ENCODE results near the gene PACSIN2. TPM values are rescaled to one million over a fixed set of nuclear protein-coding genes. Genes with fewer than 3 reads are reported as not detected.

The PACSIN2 gene
- total RNA-seq, 1 donor from 2014 or later, result 87.8 TPM

DNA sequence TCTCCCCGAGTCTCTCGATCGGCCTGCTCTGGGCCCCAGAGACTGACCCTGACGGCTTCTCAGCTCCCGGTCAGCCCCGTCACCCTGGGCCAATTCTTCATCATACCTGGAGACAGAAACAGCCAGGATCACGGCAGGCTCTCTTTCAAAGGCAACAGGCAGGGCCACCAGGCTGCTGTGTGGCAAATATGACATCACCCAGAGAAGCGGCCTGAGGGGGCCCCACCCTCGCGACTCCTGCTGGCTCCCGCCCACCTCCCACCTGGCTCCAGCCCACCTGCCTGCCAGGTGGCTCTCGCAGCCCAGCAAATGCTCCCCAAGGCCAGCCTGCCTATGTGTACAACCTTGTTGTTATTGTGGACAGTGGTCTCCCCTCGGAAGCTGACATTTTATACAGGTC is 24.9 kb upstream of the PACSIN2 start:
- H3K27ac Mint-ChIP-seq (ENCODE audit: unreplicated experiment), result no peak overlapping the region

DNA sequence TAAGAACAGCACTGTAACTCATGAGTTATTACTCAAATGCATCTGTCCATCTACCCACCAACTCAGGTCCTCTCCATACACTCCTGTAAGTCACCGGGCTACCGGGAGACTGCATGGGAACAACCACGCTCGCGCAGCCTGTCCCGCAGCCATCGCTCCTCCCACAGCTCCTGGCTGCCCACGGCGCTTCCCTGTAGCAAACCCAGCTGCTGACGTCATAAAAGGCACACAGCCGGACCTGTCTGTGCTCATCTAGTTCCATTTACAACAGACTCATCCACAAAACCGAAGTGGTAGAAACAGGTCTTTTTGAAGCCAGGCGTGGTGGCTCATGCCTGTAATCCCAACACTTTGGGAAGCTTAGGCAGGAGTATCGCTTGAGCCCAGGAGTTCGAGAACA is 23.4 kb upstream of the PACSIN2 start:
- H3K27me3 Mint-ChIP-seq (ENCODE audit: low read depth, unreplicated experiment), result peaks cover 3% of the 10 kb centered on the region
- DNase-seq (ENCODE audit: low read depth), result no peak

More for the DNA sequence above, 24.9 kb upstream of the PACSIN2 start:
- no peak for FAIRE-seq
- no peaks in the 10 kb centered on the region for H3K27me3 ChIP-seq (ENCODE audit: insufficient read depth, low read length)
- no peak overlapping the region for H3K27ac ChIP-seq (ENCODE audit: low read depth, low read length)
- H3K9me3 Mint-ChIP-seq (ENCODE audit: unreplicated experiment), result no peaks in the 10 kb centered on the region
- no peaks in the 10 kb centered on the region for H3K79me2 ChIP-seq (ENCODE audit: insufficient read depth, low read length)
- H3K9ac ChIP-seq (ENCODE audit: low read length), result no peak overlapping the region
- TF ChIP-seq, protein P1, sequence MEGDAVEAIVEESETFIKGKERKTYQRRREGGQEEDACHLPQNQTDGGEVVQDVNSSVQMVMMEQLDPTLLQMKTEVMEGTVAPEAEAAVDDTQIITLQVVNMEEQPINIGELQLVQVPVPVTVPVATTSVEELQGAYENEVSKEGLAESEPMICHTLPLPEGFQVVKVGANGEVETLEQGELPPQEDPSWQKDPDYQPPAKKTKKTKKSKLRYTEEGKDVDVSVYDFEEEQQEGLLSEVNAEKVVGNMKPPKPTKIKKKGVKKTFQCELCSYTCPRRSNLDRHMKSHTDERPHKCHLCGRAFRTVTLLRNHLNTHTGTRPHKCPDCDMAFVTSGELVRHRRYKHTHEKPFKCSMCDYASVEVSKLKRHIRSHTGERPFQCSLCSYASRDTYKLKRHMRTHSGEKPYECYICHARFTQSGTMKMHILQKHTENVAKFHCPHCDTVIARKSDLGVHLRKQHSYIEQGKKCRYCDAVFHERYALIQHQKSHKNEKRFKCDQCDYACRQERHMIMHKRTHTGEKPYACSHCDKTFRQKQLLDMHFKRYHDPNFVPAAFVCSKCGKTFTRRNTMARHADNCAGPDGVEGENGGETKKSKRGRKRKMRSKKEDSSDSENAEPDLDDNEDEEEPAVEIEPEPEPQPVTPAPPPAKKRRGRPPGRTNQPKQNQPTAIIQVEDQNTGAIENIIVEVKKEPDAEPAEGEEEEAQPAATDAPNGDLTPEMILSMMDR (IDR thresholded peaks at IDR 0.05; ENCODE audit: insufficient read depth, low read depth, low read length), result no peak
- no peak for TF ChIP-seq EZH2 (IDR thresholded peaks at IDR 0.05; ENCODE audit: insufficient read depth, low read length)
- H3K9me3 ChIP-seq (ENCODE audit: insufficient read depth, low read depth, low read length), result no peaks in the 10 kb centered on the region
- H3K4me3 Mint-ChIP-seq (ENCODE audit: unreplicated experiment), result no peak overlapping the region
- peaks cover 17% of the 10 kb centered on the region for H3K4me1 ChIP-seq (ENCODE audit: insufficient read depth, low read length)
- no peaks in the 10 kb centered on the region for H3K36me3 ChIP-seq (ENCODE audit: insufficient read depth, low read length)
- H2AFZ ChIP-seq (ENCODE audit: low read depth, low read length), result no peak overlapping the region
- H4K20me1 ChIP-seq (ENCODE audit: insufficient read depth, low read length), result no peaks in the 10 kb centered on the region
- H3K36me3 Mint-ChIP-seq (ENCODE audit: low read depth, unreplicated experiment), result peaks cover 6% of the 10 kb centered on the region
- H3K4me3 ChIP-seq (ENCODE audit: insufficient read depth, low read depth, low read length), result no peak overlapping the region
- no peaks in the 10 kb centered on the region for H3K4me1 Mint-ChIP-seq (ENCODE audit: low read depth, unreplicated experiment)
- no peak for DNase-seq (ENCODE audit: low read depth)
- H3K27me3 Mint-ChIP-seq (ENCODE audit: low read depth, unreplicated experiment), result peaks cover 6% of the 10 kb centered on the region
- no peak overlapping the region for H3K4me2 ChIP-seq (ENCODE audit: low read length)

DNA sequence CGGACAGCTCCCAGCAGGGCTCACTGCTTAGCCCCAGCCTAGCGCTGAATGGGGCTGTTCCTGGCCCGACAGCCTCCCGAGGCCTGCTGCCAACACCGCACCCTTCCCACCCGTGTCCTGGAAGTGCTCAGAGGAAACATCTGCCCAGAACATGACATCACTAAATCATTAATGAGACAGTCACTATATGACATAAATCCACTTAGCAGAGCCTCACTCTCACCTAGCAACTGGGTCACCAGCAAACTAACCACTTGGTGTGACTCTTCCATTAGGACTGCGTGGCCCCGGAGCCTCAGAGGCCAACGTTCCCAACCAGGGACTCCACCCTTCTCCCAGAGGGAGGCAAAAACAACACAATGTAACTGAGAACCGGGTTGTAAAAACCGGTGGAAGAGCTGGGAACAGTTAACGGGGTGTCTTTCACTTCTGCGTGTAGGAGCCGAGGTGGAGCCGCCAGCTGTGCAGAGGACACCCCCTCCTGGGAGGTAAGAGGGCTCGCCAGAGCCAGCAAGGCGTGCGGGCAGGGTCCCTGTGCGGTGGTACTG is 21.4 kb upstream of the PACSIN2 start:
- H3K4me1 ChIP-seq (ENCODE audit: insufficient read depth, low read length), result peaks cover 8% of the 10 kb centered on the region
- no peak for TF ChIP-seq EZH2 (IDR thresholded peaks at IDR 0.05; ENCODE audit: insufficient read depth, low read length)
- TF ChIP-seq, protein P1 (IDR thresholded peaks at IDR 0.05; ENCODE audit: insufficient read depth, low read depth, low read length), result no peak
- H3K27ac ChIP-seq (ENCODE audit: low read depth, low read length), result no peak overlapping the region
- no peaks in the 10 kb centered on the region for H3K27me3 Mint-ChIP-seq (ENCODE audit: low read depth, unreplicated experiment)
- H3K36me3 Mint-ChIP-seq (ENCODE audit: low read depth, unreplicated experiment), result peaks cover 8% of the 10 kb centered on the region
- no peak overlapping the region for H3K4me3 Mint-ChIP-seq (ENCODE audit: unreplicated experiment)
- H3K9me3 Mint-ChIP-seq (ENCODE audit: unreplicated experiment), result no peaks in the 10 kb centered on the region
- no peak overlapping the region for H2AFZ ChIP-seq (ENCODE audit: low read depth, low read length)
- H3K36me3 ChIP-seq (ENCODE audit: insufficient read depth, low read length), result no peaks in the 10 kb centered on the region
- DNase-seq (ENCODE audit: low read depth) (peak; percentile 70), FAIRE-seq (no peak)
- no peak overlapping the region for H3K27ac Mint-ChIP-seq (ENCODE audit: unreplicated experiment)
- H3K9me3 ChIP-seq (ENCODE audit: insufficient read depth, low read depth, low read length), result no peaks in the 10 kb centered on the region
- peak overlapping the region; percentile 18 for H3K9ac ChIP-seq (ENCODE audit: low read length)
- peaks cover 2% of the 10 kb centered on the region for H3K4me1 Mint-ChIP-seq (ENCODE audit: low read depth, unreplicated experiment)
- peak overlapping the region; percentile 52 for H3K4me2 ChIP-seq (ENCODE audit: low read length)
- H3K79me2 ChIP-seq (ENCODE audit: insufficient read depth, low read length), result no peaks in the 10 kb centered on the region
- H3K4me3 ChIP-seq (ENCODE audit: insufficient read depth, low read depth, low read length), result no peak overlapping the region
- no peaks in the 10 kb centered on the region for H3K27me3 ChIP-seq (ENCODE audit: insufficient read depth, low read length)
- no peaks in the 10 kb centered on the region for H4K20me1 ChIP-seq (ENCODE audit: insufficient read depth, low read length)

More for the DNA sequence above, 23.4 kb upstream of the PACSIN2 start:
- H3K9me3 ChIP-seq (ENCODE audit: insufficient read depth, low read depth, low read length), result no peaks in the 10 kb centered on the region
- Mint-ChIP-seq H3K27ac (ENCODE audit: unreplicated experiment) (no peak overlapping the region), H3K4me3 (ENCODE audit: unreplicated experiment) (no peak overlapping the region), H3K4me1 (ENCODE audit: low read depth, unreplicated experiment) (peaks cover 2% of the 10 kb centered on the region), H3K36me3 (ENCODE audit: low read depth, unreplicated experiment) (peaks cover 8% of the 10 kb centered on the region), H3K9me3 (ENCODE audit: unreplicated experiment) (no peaks in the 10 kb centered on the region)
- FAIRE-seq, result no peak
- no peak overlapping the region for H3K4me2 ChIP-seq (ENCODE audit: low read length)
- no peaks in the 10 kb centered on the region for H4K20me1 ChIP-seq (ENCODE audit: insufficient read depth, low read length)
- peaks cover 17% of the 10 kb centered on the region for H3K4me1 ChIP-seq (ENCODE audit: insufficient read depth, low read length)
- H3K4me3 ChIP-seq (ENCODE audit: insufficient read depth, low read depth, low read length), result no peak overlapping the region
- H3K9ac ChIP-seq (ENCODE audit: low read length), result no peak overlapping the region
- no peaks in the 10 kb centered on the region for H3K79me2 ChIP-seq (ENCODE audit: insufficient read depth, low read length)
- no peak overlapping the region for H2AFZ ChIP-seq (ENCODE audit: low read depth, low read length)
- H3K27ac ChIP-seq (ENCODE audit: low read depth, low read length), result no peak overlapping the region
- no peaks in the 10 kb centered on the region for H3K36me3 ChIP-seq (ENCODE audit: insufficient read depth, low read length)
- TF ChIP-seq EZH2 (IDR thresholded peaks at IDR 0.05; ENCODE audit: insufficient read depth, low read length), result no peak
- TF ChIP-seq, protein P1 (IDR thresholded peaks at IDR 0.05; ENCODE audit: insufficient read depth, low read depth, low read length), result no peak
- no peaks in the 10 kb centered on the region for H3K27me3 ChIP-seq (ENCODE audit: insufficient read depth, low read length)

Data from astrocyte (in vitro differentiated cells and primary cell).